H1 (cell line): ENCODE data around the gene ITIH6. TPM values are rescaled to one million over a fixed set of nuclear protein-coding genes. Genes with fewer than 3 reads are reported as not detected.

Experiments
- CHD7 ChIP-seq: fragments of 300-600 bp; sonication (generic); IDR thresholded peaks from 2 replicates; pipeline ENCODE4 v1.7.1; 2012; ENCODE audit warnings: low read length, moderate library complexity, mild to moderate bottlenecking, inconsistent platforms; ENCODE audit not compliant: insufficient replicate concordance
- GTF2F1 ChIP-seq: IDR thresholded peaks from 2 replicates; pipeline ENCODE4 v1.6.1; 2012; ENCODE audit warnings: low read depth, low read length, improper control_type of control experiment, borderline replicate concordance
- KDM4A ChIP-seq: IDR thresholded peaks from one replicate; pipeline ENCODE4 v1.7.1; 2012; ENCODE audit warnings: low read depth, mild to moderate bottlenecking, moderate library complexity, low read length, inconsistent platforms; ENCODE audit not compliant: severe bottlenecking
- RAD21 ChIP-seq, 2 experiments: IDR thresholded peaks in 1 of 2; conservative IDR thresholded peaks in 1 of 2; 2 replicates each; pipeline ENCODE4 v1.6.1; 2011; ENCODE audit warnings: low read depth in 2 of 2, low read length in 2 of 2, improper control_type of control experiment in 1 of 2, inconsistent platforms in 1 of 2, mild to moderate bottlenecking in 1 of 2, moderate library complexity in 1 of 2
- SUZ12 ChIP-seq: fragments of 200-600 bp; sonication (generic); IDR thresholded peaks from 2 replicates; pipeline ENCODE4 v1.6.1; 2012; ENCODE audit warnings: mild to moderate bottlenecking, inconsistent platforms, low read length, moderate library complexity, mixed read lengths
- polyA plus RNA-seq, 7 experiments: library from polyadenylated mRNA; depleted of rRNA in 3 of 7; stranded (reverse) in 5 of 7; unstranded in 2 of 7; fragments of >200 nt in 5 of 7; fragments of 200-250 nt in 2 of 7; gene quantifications; 1 replicate in 5 of 7; 2 replicates in 1 of 7; 4 replicates in 1 of 7; pipeline versions ENCODE4 v1.2.1 to v1.2.3, GENCODE V29; 2011 to 2013; ENCODE audit warnings: missing spikeins in 2 of 7, mixed read lengths in 2 of 7
- total RNA-seq: library from RNA; stranded (reverse); fragmentation: NEBNext Ultra II Directional; extraction: Animal tissue kit (Norgen Biotek cat#: 25700); gene quantifications from 2 replicates; pipeline ENCODE4 v1.2.1, GENCODE V29; 2021

Gene ITIH6
- total and polyA plus RNA-seq, 2 of the 8 experiments (the other 6 are each of a cell fraction or from before 2014, with no cell fraction given) = 0.02 TPM; not detected in 1

- TF ChIP-seq CHD7 = no peak
- TF ChIP-seq KDM4A = no peak
- no peak for TF ChIP-seq SUZ12
- TF ChIP-seq RAD21 (IDR thresholded peaks at IDR 0.05 in 1 of 2, conservative IDR thresholded peaks at IDR 0.05 in 1 of 2; ENCODE audit: low read depth in 2 of 2, low read length in 2 of 2) = no peak
- no peak for TF ChIP-seq GTF2F1
Measured at GRCh38 chrX:54748626-54749025, 49.4 kb downstream of the ITIH6 start (continued).
